H1 (cell line): ENCODE measurements around the gene C16orf95. TPM values are rescaled to one million over a fixed set of nuclear protein-coding genes. Genes with fewer than 3 reads are reported as not detected.

ENCODE experiments used
- CBX5 ChIP-seq: fragments of 300-800, 300-1000 bp; sonication (generic); IDR thresholded peaks from 2 replicates; pipeline ENCODE4 v1.7.1; 2016; ENCODE audit warnings: antibody characterized with exemption, low read length, low read depth
- CHD2 ChIP-seq: IDR thresholded peaks from 2 replicates; pipeline ENCODE4 v1.6.1; 2012; ENCODE audit warnings: low read length, improper control_type of control experiment
- HDAC6 ChIP-seq: IDR thresholded peaks from one replicate; pipeline ENCODE4 v1.7.1; 2012; ENCODE audit warnings: low read depth, mild to moderate bottlenecking, inconsistent platforms, low read length, moderate library complexity
- SP4 ChIP-seq: IDR thresholded peaks from 2 replicates; pipeline ENCODE4 v1.6.1; 2012; ENCODE audit warnings: low read length, inconsistent platforms
- TCF12 ChIP-seq: IDR thresholded peaks from 2 replicates; pipeline ENCODE4 v1.6.1; 2011; ENCODE audit warnings: low read depth, mild to moderate bottlenecking, low read length
- polyA plus RNA-seq, 7 experiments: library from polyadenylated mRNA; depleted of rRNA in 3 of 7; stranded (reverse) in 5 of 7; unstranded in 2 of 7; fragments of >200 nt in 5 of 7; fragments of 200-250 nt in 2 of 7; gene quantifications; 1 replicate in 5 of 7; 2 replicates in 1 of 7; 4 replicates in 1 of 7; pipeline versions ENCODE4 v1.2.1 to v1.2.3, GENCODE V29; 2011 to 2013; ENCODE audit warnings: missing spikeins in 2 of 7, mixed read lengths in 2 of 7
- total RNA-seq: library from RNA; stranded (reverse); fragmentation: NEBNext Ultra II Directional; extraction: Animal tissue kit (Norgen Biotek cat#: 25700); gene quantifications from 2 replicates; pipeline ENCODE4 v1.2.1, GENCODE V29; 2021

Gene C16orf95
- total and polyA plus RNA-seq, 2 of the 8 experiments (the other 6 are each of a cell fraction or from before 2014, with no cell fraction given) = 5.0 to 5.4 TPM

GRCh38 chr16:87286839-87287626, 30.2 kb downstream of the C16orf95 start (continued):
- TF ChIP-seq CBX5 = no peak
- no peak for TF ChIP-seq SP4
- no peak for TF ChIP-seq HDAC6
- no peak for TF ChIP-seq CHD2
- TF ChIP-seq TCF12 = no peak
